GM21526 (cell line): ENCODE measurements around the gene PNMA6E.

Experiments
- ATAC-seq: cut with Tn5 transposase; IDR thresholded peaks from one replicate; pipeline ENCODE4 v1.9.1; 2021; ENCODE audit warnings: moderate library complexity; ENCODE audit not compliant: unreplicated experiment, low FRiP score

Gene PNMA6E

DNA sequence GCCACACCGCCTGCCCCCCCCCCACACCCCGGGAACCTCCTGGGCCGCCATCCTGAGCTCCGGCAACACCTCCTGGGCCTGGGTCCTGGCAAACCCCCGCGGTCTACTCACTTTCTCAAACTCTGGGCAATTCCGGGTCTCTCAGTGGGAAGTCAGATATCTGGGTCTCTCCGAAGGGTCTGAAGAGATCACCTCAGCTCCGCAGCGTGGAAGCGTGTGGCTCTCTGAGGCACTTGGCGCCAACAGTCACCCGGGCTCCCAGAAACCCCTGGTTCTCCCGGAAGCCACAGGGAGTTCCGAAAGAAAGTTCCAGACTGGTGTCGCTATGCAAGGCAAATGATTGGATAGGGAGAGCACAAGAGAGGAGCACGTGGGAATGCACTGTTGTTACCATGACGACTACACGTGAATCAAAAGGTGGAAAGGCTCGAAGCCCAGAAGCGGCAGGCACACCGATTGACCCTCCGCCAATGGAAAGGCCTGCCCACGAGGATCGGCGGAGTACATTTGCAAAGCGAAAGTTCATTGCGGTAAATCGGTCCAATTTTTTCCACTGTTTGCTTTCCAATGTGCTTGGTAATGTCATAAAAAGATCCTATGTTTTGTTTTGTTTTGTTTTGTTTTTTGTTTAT lies at the start of gene PNMA6E:
Gene PNMA6E (minus strand): TSS at position 218 of the 632 bp plus-strand sequence. CDS start 2,501 bp downstream, outside the sequence.
- no peak for ATAC-seq

DNA sequence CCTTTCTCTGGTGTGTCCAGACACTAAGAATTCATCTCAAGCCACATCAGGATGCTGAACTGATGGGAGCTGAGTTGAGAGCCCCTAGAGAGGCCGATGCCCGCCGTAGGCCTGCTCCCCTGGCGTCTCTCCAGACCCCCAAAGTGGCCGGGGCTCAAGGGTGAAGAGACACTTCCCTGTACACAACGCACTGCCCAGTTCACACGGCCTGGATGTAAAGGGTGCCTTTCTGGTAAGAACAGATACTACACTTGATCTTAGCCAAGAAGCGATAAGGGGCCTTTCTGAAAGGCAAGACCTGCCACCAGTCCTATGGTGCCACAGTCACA lies 49.8 kb upstream of the PNMA6E start:
- ATAC-seq: no peak

DNA sequence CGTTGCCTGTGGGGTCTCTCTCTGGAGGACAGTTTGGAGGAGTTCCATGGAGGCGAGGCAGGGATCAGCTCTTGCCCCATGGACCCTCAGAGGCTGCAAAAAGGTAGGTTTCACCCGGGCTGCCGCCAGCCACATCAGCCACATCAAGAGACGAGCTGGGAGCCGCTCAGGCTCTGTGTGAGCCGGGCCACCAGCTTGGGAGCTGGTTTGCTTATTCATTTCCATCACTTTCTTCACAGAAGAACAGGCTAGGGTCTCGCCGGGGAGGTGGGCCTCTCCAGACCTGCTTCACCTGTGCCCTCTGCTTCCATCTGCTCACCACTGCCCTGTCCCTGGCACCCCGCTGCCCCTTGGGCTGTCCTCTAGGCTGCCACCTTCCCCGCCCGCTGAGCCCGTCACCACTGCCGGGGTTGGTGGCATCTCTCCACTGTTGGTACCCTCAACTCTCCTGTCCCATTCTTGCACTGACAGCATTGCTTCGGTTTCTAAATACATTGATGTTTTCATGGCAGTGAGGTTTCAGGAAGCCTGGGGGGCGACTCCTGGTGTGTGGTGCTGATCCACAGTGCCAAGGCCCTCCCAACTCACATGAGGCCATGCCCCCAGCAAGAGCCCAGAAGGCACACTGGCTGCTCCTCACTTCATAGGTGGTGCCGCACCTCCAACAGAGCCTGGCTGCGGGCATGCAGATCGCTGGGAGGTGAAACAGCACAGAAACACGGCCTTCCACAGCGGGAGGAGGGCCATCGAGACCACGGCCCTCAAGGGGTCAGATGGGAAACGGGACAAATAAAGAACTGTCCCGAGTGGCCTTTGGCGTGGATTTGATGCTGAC lies 49.2 kb upstream of the PNMA6E start:
- no peak for ATAC-seq

DNA sequence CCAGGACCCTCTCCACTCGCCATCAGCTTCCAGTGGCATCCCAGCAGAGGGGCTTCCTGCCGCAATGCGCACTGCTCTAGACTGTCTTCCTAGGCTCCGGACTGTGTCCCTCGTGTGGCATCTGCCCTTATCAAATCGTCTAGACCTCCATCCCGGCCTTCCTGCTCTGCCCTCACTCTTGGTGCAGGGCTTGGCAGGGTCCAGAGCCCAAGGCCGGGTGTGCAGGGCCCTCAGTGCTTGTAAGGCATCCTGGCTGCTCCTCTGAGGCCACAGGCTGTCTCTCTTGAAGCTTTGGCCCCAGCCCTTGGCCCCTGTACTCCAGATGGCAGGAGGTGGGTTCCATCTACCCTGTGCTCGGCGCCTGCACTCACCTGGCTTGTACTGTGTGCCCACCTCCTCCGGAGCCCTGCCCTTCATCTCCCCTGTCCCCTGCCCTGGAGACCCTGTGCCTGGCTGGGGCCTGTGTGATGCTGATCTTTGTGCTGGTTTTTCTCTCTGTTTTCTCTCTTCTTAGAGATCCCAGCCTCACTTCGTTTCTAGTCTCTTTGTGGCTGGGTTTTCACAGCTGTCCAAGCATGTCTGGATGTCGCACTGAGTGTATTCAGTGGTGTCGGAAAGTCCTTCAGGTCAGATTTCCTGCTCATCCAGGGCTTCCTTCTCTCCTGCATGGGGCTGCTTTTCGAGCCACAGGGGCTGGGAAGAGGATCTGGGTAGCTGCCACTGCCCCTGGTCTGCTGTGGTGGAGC lies 48.4 kb upstream of the PNMA6E start:
- no peak for ATAC-seq

DNA sequence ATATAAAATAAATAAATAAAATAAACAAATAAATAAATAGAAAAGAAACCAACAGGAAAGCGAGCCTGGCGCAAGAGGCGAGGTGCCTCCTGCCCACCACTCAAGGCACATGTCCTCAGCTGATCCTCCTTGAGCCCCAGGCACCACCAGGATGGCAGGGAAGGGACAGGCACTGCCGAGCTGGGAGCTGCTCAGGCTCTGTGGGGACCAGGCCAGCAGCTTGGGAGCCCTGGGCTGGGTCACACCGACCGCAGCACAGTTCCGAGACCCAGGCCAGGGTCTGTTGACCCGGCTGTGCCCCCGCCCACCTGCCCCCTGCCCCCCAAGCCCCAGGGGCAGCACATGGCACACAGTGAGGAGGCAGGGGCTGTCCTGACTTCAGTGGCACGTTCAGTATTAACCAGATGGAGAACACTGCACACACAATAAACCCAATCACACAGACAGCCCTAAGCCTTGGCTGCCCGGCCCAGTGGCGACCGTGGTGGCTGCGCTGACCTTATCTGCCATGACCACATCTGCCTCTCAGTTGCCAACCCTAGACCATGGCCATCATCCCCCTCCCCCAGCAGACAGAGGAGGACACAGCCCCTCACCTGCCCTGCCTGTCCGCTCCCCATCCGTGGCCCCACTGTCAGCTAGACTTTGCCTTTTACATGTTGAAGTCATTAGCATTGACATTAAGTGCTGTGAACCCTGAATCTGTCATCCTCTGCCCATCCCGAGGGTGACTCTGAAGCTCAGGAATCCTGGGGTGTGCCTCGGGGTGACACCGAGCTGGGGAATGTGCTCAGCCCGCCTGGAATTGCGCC lies 47.6 kb upstream of the PNMA6E start:
- ATAC-seq: no peak

DNA sequence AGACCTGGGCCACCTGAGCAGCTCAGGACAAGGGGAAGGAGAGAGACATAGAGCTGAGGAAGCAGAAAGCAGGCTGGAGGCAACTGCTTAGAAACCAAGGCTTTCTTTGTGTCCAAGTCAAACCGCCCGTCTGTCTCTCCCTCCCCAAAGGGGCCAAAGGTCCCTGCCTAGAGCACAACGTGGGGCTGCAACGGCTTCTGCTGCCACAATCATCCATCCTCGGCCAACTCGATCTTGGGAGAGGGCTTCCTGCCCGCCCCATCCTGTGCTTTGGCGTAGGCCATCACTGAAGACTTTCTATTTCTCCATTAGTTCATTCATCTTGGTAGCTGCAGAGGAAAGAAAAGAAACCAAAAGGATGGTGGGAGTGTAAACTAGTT lies 46.4 kb upstream of the PNMA6E start:
- ATAC-seq: no peak

DNA sequence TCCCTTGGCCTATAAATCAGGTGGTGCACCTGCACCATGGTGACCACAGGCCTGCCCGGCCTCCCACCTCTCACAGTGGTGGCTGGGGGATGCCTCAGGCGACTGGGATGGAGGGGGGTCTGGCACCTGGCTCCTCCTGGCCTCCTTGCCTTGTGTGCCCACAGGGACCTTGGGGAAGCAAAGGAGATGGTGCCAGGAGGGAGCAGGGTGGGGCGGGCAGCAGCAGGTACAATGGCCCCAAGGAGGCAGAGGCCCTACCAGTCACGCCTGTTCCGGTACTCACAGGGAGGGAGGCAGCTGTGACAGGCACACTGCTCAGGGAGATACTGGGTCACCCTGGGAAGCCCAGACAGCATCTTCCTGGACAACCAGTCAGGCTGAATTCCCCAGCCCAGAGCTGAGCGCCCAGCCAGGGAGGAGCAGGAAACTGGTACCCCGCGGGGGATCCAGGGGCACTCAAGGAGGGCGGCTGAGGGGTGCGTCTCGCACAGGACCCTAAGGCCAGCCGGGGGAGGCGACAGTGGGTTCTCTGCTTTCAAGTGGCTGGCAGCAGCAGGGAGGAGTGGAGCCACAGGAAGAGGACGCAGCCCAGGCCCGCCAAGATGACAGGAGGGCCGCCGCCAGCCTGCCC lies 45.9 kb upstream of the PNMA6E start:
- ATAC-seq: no peak

DNA sequence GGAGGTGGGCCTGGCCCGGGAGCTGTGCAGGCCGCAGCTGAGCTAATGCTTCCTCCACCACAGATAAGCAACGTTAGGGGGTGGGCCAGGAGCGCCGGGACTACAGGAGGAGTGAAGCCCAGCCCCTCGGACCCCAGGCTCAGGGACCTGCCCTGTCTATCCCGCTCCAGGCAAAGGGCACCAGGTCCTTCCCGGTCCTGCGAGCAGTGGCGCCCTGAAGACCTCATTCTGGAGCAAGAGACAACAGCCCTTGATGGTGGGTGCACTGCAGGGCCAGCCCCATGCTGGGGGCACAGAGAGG lies 45.4 kb upstream of the PNMA6E start:
- ATAC-seq: no peak

DNA sequence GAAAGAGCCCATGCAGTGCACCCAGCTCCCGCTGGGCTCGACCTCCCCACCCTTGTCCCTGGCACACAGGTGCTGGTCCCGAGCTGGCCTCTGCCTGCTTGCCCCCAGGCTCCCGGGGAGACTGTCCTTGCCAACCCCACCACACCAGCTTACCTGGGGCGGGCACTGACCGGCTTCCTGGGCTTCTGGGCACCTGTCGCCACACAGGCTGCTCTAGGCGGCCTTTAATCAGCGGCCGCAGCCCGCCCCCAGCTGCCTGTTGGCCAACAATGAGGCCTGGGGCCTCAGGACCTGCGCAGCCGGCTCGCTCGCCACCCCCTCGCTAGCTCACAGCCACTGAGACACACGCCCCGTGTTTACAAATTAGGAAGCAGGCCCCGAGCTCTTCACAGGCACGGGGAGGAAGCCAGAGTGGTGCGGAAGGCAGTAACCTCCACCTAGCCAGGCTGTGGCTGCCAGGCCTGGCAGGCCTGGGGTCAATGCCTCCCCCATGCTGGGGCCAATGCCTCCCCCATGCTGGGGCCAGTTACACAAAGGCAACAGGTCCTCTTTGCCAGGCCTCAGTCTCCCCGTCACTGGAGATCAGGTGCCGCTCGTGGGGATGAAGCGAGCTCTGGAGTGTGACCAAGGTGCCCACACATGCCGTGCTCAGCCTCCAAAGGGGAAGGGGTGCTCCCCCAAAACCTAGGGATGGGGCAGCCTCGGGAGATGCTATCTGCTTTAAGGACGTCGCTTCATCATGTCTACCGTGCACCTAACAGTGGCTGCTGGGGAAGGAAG lies 44.9 kb upstream of the PNMA6E start, which contains the start of gene TREX2:
Gene TREX2 (minus strand): TSS at position 201 of the 780 bp plus-strand sequence. CDS start 626 bp downstream, outside the sequence.
- ATAC-seq: no peak

DNA sequence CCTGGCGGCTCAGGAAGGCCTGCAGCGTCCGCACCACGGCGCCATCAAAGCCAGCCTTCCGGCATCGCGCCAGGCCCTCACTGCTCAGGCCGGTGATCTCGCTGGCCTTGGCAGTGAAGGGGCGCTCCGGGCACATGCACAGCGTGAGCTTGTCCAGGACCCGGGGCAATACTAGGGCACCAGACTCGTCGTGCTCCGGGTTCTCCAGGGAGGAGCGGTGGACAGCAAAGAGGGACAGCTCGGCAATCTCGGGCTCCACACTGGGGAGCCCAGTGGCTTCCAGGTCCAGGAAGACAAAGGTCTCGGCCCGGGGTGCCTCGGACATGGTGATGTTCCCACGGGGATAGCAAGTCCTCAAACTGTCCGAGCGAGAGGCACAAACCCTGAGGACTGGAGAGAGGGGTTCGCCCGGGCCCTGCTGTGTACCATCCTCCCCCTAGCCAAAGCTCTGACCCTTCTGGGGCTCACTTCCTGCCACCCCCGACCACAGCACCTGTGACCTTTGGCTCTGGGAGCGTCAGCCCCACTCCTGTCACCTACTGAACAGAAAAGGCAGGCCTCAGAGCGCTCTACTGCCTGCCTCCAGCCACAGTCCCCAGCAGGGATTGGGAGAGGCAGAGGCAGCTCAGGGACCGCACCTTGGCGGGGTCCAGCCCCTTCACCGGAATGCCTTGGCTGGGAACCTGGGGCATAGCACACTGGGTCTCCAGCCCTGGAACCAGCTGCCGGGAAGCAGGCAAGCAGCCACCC lies 44.1 kb upstream of the PNMA6E start:
- no peak for ATAC-seq

DNA sequence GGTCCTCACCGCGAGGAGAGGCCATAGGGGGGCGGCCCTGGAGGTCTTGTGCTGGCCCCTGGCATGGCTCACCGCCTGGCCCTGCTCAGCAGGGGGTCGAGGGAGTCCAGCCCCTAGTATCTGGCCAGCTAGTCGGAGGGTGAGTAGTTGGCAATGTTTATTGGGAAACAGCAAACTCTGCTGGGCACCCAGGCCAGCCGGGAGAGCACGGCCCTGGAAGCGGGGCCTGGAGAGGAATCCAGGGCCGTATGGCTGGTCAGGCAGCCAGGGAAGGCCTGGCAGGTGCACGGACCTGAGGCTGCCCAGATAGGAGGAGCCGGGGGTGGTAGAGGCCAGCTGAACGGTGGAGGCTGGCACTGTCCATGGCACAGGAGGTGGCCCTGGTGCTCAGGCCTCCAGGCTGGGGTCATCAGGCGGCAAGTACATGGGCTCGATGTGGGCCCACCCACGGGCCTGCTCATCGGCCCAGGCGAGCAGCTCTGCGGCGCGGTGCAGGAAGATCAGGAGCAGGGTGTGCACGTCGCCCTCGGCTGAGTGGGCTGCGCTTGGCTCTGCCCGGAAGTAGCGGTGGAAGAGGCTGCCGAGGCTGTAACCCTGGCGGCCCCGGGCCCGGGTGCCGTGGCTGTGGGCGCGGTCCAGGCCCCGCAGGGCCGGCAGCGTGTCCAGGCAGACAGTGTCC lies 43.3 kb upstream of the PNMA6E start:
- ATAC-seq: no peak

DNA sequence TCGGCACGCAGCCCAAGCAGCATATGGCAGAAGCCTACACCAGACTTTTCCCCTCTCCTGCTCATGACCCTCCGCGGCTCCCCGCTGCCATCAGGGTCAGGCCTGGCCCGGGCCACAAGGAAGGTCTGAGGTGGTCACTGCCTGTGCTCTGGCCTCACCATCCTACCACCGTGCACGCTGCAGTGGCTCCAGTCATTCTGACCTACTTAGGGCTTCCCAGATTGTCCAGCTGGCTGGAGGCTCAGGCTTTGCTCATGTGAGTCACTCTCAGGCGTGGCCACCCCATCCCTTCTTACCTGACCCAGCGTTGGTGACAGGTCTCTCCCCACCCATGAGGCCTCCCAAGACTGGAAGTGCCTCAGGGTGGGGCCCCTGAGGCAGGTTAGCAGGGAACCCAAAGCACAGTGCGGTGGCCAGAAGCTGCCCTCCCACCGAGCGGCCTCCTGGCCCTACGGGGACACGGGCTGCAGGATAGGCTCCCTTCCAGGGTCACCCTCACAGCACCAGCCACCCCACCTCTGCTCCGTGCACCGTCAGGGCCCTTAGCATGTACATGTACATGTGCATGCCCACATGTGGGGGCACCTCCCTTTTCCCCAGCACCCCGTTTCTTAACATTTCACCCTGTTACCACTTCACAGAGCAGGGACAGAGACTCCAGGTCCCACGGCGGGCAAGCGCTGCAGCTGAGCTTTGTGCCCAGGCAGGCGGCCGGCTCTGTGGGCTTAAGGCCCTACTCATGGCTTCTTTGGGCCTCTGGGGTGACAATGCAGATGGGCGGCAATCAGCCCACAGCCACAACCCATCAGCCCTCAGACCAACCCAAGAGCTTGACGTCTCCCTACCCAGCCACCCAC lies 42.6 kb upstream of the PNMA6E start:
- ATAC-seq: no peak

DNA sequence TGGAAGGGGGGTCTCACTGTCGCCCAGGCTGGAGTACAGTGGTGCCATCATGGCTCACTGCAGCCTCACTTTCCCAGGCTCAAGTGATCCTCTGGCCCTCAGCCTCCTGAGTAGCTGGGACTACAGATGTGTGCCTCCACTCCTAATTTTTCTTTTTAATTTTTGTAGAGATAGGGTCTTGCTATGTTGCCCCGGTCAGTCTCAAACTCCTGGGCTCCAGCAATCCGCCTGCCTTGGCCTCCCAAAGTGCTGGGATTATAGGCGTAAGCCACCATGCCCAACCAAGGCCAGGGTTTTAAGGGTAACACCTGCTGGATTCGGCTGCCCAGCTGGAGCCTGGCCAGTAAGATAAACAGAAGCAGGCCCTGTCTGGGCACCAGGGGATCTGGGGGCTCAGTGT lies 41.3 kb upstream of the PNMA6E start:
- no peak for ATAC-seq

DNA sequence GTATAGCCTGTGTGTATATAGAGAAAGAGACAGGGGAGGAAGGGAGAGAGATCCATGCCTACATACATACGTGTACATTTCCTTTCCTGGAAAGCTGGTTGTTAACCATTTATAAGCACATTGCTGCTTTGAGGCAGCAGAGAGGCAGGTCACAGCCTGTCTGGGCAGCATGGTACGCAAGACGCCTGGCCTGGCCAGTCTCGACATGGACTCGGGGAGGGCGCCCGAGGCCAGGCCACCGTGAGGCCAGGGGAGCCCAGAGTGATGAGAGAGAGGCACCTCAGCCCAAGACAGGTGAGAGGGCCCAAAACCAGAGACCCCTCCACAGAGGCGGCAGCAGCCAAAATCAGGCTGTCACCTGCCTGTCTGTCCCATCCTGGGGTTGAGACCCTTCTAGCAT lies 40.8 kb upstream of the PNMA6E start:
- ATAC-seq: no peak

DNA sequence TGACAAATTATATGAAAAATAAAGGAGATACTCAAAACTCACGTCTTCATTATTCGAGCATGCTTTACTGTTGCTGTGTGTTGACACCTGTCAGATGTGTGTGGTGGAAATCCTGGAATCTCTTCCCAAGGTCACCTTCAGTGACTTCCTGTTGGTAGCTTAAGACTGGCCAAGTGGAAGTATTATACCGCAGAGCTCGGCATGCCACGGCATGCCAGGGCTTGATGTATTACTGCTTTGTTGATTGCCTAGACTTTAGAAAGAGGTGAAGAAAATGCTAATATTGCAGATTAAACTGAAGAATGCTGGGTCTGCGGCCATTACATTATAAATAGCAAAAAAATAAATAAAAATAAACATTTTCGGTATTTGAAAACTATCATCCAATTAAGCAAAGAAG lies 40.1 kb upstream of the PNMA6E start:
- ATAC-seq: no peak

DNA sequence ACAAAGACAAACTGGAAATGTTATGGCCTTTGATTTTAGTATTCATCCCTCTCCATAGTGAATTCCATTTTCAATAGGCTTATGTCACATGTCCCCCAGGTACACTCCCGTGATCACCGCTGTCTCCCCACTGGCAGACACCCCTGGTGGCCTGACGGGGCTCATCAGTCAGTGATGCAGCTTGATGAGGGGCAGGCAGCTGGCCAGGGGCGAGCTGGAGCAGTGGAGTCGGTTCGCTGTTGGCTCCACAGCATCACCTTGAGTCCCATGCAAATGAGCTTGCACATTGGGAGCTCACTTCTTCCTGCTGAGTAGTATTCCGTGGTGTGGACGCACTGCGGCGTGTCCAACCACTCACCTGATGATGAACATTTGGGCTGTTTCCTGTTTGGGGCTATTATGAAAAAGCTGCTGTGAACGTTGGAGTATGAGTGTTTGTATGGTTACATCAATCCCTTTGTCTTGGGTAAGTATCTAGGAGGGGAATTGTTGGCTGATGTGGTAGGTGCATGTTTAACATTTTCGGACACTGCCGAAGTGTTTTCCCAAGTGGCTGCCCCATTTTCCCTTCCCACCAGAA lies 39.5 kb upstream of the PNMA6E start:
- ATAC-seq: no peak

DNA sequence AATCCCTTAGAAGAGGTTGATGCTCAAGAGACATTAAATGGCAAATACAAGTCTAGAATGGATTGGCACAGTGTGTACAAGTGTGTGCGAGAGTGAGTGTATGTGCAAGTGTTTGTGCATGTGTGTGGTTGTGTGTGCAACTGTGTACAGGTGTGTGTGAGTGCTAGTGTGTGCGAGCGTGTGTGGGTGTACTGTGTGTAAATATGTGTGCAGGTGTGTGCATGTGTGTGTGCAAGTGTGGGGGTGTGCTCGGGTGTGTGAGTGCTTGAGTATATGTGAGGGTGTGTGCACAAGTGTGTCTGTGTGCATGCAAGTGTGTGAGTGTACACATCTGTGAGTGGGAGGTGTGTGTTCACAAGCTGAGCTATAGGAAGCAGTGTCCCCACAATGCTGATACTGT lies 38.8 kb upstream of the PNMA6E start:
- ATAC-seq: no peak
